HG02798 (cell line): ENCODE results near the gene ZNF414.

Experiments used
- ATAC-seq: cut with Tn5 transposase; IDR thresholded peaks from one replicate; pipeline ENCODE4 v1.9.1; 2021; ENCODE audit warnings: mild to moderate bottlenecking; ENCODE audit not compliant: unreplicated experiment, poor library complexity

The ZNF414 gene

GRCh38 chr19:8469613-8470368 is 44.2 kb downstream of the ZNF414 start:
- ATAC-seq = no peak

GRCh38 chr19:8468761-8469373 is 45.1 kb downstream of the ZNF414 start:
- ATAC-seq = no peak

- ATAC-seq = no peak
These were observed 45.8 kb downstream of the ZNF414 start for GRCh38 chr19:8468124-8468523.

- ATAC-seq = no peak
These were observed 47.9 kb downstream of the ZNF414 start for GRCh38 chr19:8466018-8466417.

GRCh38 chr19:8463365-8463764 is 50.6 kb downstream of the ZNF414 start:
- no peak for ATAC-seq

GRCh38 chr19:8462571-8462970 is 51.4 kb downstream of the ZNF414 start:
- no peak for ATAC-seq

- no peak for ATAC-seq
These were observed 52.1 kb downstream of the ZNF414 start for GRCh38 chr19:8461891-8462290.

GRCh38 chr19:8461376-8461775 is 52.6 kb downstream of the ZNF414 start:
- ATAC-seq = no peak

GRCh38 chr19:8460516-8461298 is 53.3 kb downstream of the ZNF414 start:
- ATAC-seq = no peak
